H9 (cell line): Measurements from ENCODE around the gene PSMD5. TPM values are rescaled to one million over a fixed set of nuclear protein-coding genes. Genes with fewer than 3 reads are reported as not detected.
A peak's percentile ranks its signal among the peaks of the same experiment; 100 is the strongest.

ENCODE experiments used
- DNase-seq: peaks from one replicate; pipeline ENCODE4 v3.0.0-alpha.2; 2017
- H2AFZ ChIP-seq: one replicate; pipeline ENCODE4 v1.6.1; 2013; ENCODE audit warnings: mild to moderate bottlenecking, low read length, control low read depth, moderate library complexity
- H2AK5ac ChIP-seq: 2 replicates; pipeline ENCODE4 v1.6.1; 2013; ENCODE audit warnings: low read length, control low read depth, mixed read lengths; ENCODE audit not compliant: insufficient read length
- H2BK120ac ChIP-seq: one replicate; pipeline ENCODE4 v1.6.1; 2013; ENCODE audit warnings: low read depth, mild to moderate bottlenecking, low read length, control low read depth, inconsistent platforms; ENCODE audit not compliant: poor library complexity, severe bottlenecking
- H2BK12ac ChIP-seq: 2 replicates; pipeline ENCODE4 v1.6.1; 2013; ENCODE audit warnings: low read length, control low read depth, mixed read lengths, low read depth; ENCODE audit not compliant: insufficient read length
- H2BK15ac ChIP-seq: 2 replicates; pipeline ENCODE4 v1.6.1; 2013; ENCODE audit warnings: low read depth, low read length, control low read depth
- H2BK20ac ChIP-seq: one replicate; pipeline ENCODE4 v1.6.1; 2013; ENCODE audit warnings: low read depth, mild to moderate bottlenecking, low read length, control low read depth, inconsistent platforms; ENCODE audit not compliant: poor library complexity, severe bottlenecking
- H2BK5ac ChIP-seq: 2 replicates; pipeline ENCODE4 v1.6.1; 2013; ENCODE audit warnings: low read length, control low read depth, mixed read lengths; ENCODE audit not compliant: insufficient read length
- H3K14ac ChIP-seq: 2 replicates; pipeline ENCODE4 v1.6.1; 2013; ENCODE audit warnings: low read length, control low read depth; ENCODE audit not compliant: insufficient read depth
- H3K18ac ChIP-seq: 2 replicates; pipeline ENCODE4 v1.6.1; 2013; ENCODE audit warnings: low read depth, mild to moderate bottlenecking, mixed read lengths, low read length, control low read depth; ENCODE audit not compliant: insufficient read length
- H3K23ac ChIP-seq: 2 replicates; pipeline ENCODE4 v1.6.1; 2013; ENCODE audit warnings: low read length, control low read depth, mixed read lengths, low read depth; ENCODE audit not compliant: insufficient read length
- H3K23me2 ChIP-seq: 2 replicates; pipeline ENCODE4 v1.6.1; 2013; ENCODE audit warnings: low read depth, mild to moderate bottlenecking, mixed read lengths, low read length, control low read depth; ENCODE audit not compliant: insufficient read length, poor library complexity, severe bottlenecking
- H3K27ac ChIP-seq: 2 replicates; pipeline ENCODE4 v1.5.1; 2013; ENCODE audit warnings: low read length, control low read depth, mixed read lengths, low read depth; ENCODE audit not compliant: insufficient read length
- H3K27me3 ChIP-seq: 2 replicates; pipeline ENCODE4 v1.6.1; 2013; ENCODE audit warnings: low read length, control low read depth, inconsistent platforms; ENCODE audit not compliant: insufficient read depth
- H3K4ac ChIP-seq: 2 replicates; pipeline ENCODE4 v1.6.1; 2013; ENCODE audit warnings: low read depth, mild to moderate bottlenecking, control low read depth, inconsistent platforms, low read length, moderate library complexity
- H3K4me1 ChIP-seq: 2 replicates; pipeline ENCODE4 v1.6.1; 2013; ENCODE audit warnings: low read length, control low read depth, inconsistent platforms; ENCODE audit not compliant: insufficient read depth
- H3K4me2 ChIP-seq: 2 replicates; pipeline ENCODE4 v1.6.1; 2013; ENCODE audit warnings: low read length, control low read depth, mixed read lengths; ENCODE audit not compliant: insufficient read length, insufficient read depth
- H3K56ac ChIP-seq: 2 replicates; pipeline ENCODE4 v1.6.1; 2013; ENCODE audit warnings: low read depth, mild to moderate bottlenecking, mixed read lengths, low read length, control low read depth; ENCODE audit not compliant: insufficient read length
- H3K79me1 ChIP-seq: 2 replicates; pipeline ENCODE4 v1.6.1; 2013; ENCODE audit warnings: low read depth, mild to moderate bottlenecking, moderate library complexity, low read length, control low read depth, inconsistent platforms; ENCODE audit not compliant: insufficient read depth, poor library complexity, severe bottlenecking
- H3K79me2 ChIP-seq: 2 replicates; pipeline ENCODE4 v1.6.1; 2013; ENCODE audit warnings: low read length, control low read depth, inconsistent platforms; ENCODE audit not compliant: insufficient read depth
- H3K9ac ChIP-seq: 2 replicates; pipeline ENCODE4 v1.6.1; 2013; ENCODE audit warnings: low read length, control low read depth, mixed read lengths; ENCODE audit not compliant: insufficient read length; ENCODE audit errors: extremely low read depth
- H3K9me3 ChIP-seq: one replicate; pipeline ENCODE4 v1.6.1; 2013; ENCODE audit warnings: low read depth, low read length, inconsistent platforms; ENCODE audit not compliant: control insufficient read depth
- H3T11ph ChIP-seq: one replicate; pipeline ENCODE4 v1.6.1; 2013; ENCODE audit warnings: mild to moderate bottlenecking, low read length, control low read depth, inconsistent platforms
- H4K20me1 ChIP-seq: one replicate; pipeline ENCODE4 v1.6.1; 2013; ENCODE audit not compliant: control insufficient read depth, insufficient read length, insufficient read depth
- H4K5ac ChIP-seq: 2 replicates; pipeline ENCODE4 v1.6.1; 2013; ENCODE audit warnings: low read depth, mild to moderate bottlenecking, mixed read lengths, low read length, control low read depth; ENCODE audit not compliant: insufficient read length
- H4K8ac ChIP-seq: replicated peaks from 2 replicates; pipeline ENCODE4 v1.6.1; 2013; ENCODE audit warnings: low read length, control low read depth, mixed read lengths, low read depth; ENCODE audit not compliant: insufficient read length
- H4K91ac ChIP-seq: 2 replicates; pipeline ENCODE4 v1.6.1; 2013; ENCODE audit warnings: low read depth, mild to moderate bottlenecking, moderate library complexity, mixed read lengths, low read length, control low read depth; ENCODE audit not compliant: insufficient read length
- H3K27ac Mint-ChIP-seq, 3 experiments: 2 replicates in 2 of 3; 3 replicates in 1 of 3; pipeline ENCODE4 v1.8.0; 2020 to 2021; ENCODE audit warnings: mixed read lengths in 3 of 3, mild to moderate bottlenecking in 1 of 3, moderate library complexity in 1 of 3
- H3K27me3 Mint-ChIP-seq: 2 replicates; pipeline ENCODE4 v1.8.0; 2021; ENCODE audit warnings: low read depth, mild to moderate bottlenecking, moderate library complexity, mixed read lengths
- H3K36me3 Mint-ChIP-seq, 3 experiments: 2 replicates in 2 of 3; 3 replicates in 1 of 3; pipeline ENCODE4 v1.8.0; 2020 to 2021; ENCODE audit warnings: low read depth in 3 of 3, mixed read lengths in 3 of 3; ENCODE audit not compliant: insufficient read depth in 1 of 3
- H3K4me1 Mint-ChIP-seq, 2 experiments: 2 replicates each; pipeline ENCODE4 v1.8.0; 2020; ENCODE audit warnings: mixed read lengths in 2 of 2
- H3K4me3 Mint-ChIP-seq, 2 experiments: 2 replicates in 1 of 2; 3 replicates in 1 of 2; pipeline ENCODE4 v1.8.0; 2020 to 2021; ENCODE audit warnings: mild to moderate bottlenecking in 2 of 2, mixed read lengths in 2 of 2, moderate library complexity in 1 of 2
- H3K9me3 Mint-ChIP-seq, 2 experiments: 2 replicates in 1 of 2; 3 replicates in 1 of 2; pipeline ENCODE4 v1.8.0; 2020; ENCODE audit warnings: mild to moderate bottlenecking in 2 of 2, mixed read lengths in 2 of 2, moderate library complexity in 1 of 2
- CTCF ChIP-seq: fragments of 200-600 bp; sonication (generic); conservative IDR thresholded peaks from 3 replicates; pipeline ENCODE4 v1.8.0; 2021; ENCODE audit warnings: antibody characterized with exemption, mild to moderate bottlenecking
- WGBS: extraction: QIAGEN DNeasy Blood & Tissue Kit; methylation state at CpG from one replicate; pipeline ENCODE4 v1.1.7; 2013; ENCODE audit warnings: missing lambda C conversion rate, low lambda C conversion rate, mixed read lengths; ENCODE audit not compliant: insufficient read length; ENCODE audit errors: extremely low coverage; 5-methylcytosine and 5-hydroxymethylcytosine counted together
- long read RNA-seq: library from polyadenylated mRNA; unstranded; transcript quantifications from one replicate; pipeline ENCODE4 v2.0.0, GENCODE V29; 2020
- total RNA-seq: library from RNA; stranded (reverse); gene quantifications from 2 replicates; pipeline ENCODE4 v1.2.1, GENCODE V29; 2021

Gene PSMD5
- 64.9 and 68.9 TPM in 2 replicates for total RNA-seq
- long read RNA-seq, transcript PSMD5-201 (10 exons, 3,443 nt), result major isoform, 429 of 480 reads
- long read RNA-seq, partial matches to known transcripts, result 24 of 480 reads
- long read RNA-seq, other reads (novel, unspliced or antisense), result 25 of 480 reads

- H2BK20ac ChIP-seq, result no peak within 1 kb of the TSS
- DNase-seq, result peak; percentile 96
- H4K8ac ChIP-seq, result no peak within 1 kb of the TSS
- H4K20me1 ChIP-seq, result no peaks in the 10 kb centered on the region
- H4K91ac ChIP-seq, result no peak within 1 kb of the TSS
- TF ChIP-seq CTCF, result no peak
- H2AK5ac ChIP-seq, result no peak within 1 kb of the TSS
- H3K56ac ChIP-seq, result no peak within 1 kb of the TSS
- peak within 1 kb of the TSS; percentile 92 to 98 (median 93) for H3K27ac Mint-ChIP-seq
- H3K18ac ChIP-seq, result peak within 1 kb of the TSS; percentile 97
- H3K9me3 Mint-ChIP-seq, result peaks cover 2 to 14% of the 10 kb centered on the region in 2 experiments; a peak in 4 of 5 replicates
- H3K27ac ChIP-seq, result no peak within 1 kb of the TSS
- H2BK120ac ChIP-seq, result no peak within 1 kb of the TSS
- WGBS, result no CpG with 5 or more reads among the region's 62 CpGs
- H2BK12ac ChIP-seq, result no peak within 1 kb of the TSS
- H3K23me2 ChIP-seq, result peaks cover 12% of the 10 kb centered on the region
- peaks cover 0 to 42% (median 21%) of the 10 kb centered on the region in 3 experiments; a peak in 5 of 7 replicates for H3K36me3 Mint-ChIP-seq
- H2AFZ ChIP-seq, result peak within 1 kb of the TSS; percentile 32
- H3K4ac ChIP-seq, result no peak within 1 kb of the TSS; the same call in 1 of the 2 replicates
- peak within 1 kb of the TSS; percentile 64 for H3K4me2 ChIP-seq
- peaks cover 7% of the 10 kb centered on the region; the same call in 1 of the 2 replicates for H3K4me1 ChIP-seq
- peak within 1 kb of the TSS; percentile 55 for H4K5ac ChIP-seq
- no peaks in the 10 kb centered on the region for H3K27me3 Mint-ChIP-seq
- peak within 1 kb of the TSS; percentile 97 for H3K9ac ChIP-seq
- no peak within 1 kb of the TSS for H2BK5ac ChIP-seq
- H3K4me3 Mint-ChIP-seq, result peak within 1 kb of the TSS; percentile 89 to 92
- H2BK15ac ChIP-seq, result no peak within 1 kb of the TSS
- H3K4me1 Mint-ChIP-seq, result peaks cover 34 to 35% of the 10 kb centered on the region in 2 experiments
- no peaks in the 10 kb centered on the region for H3K27me3 ChIP-seq
- no peak within 1 kb of the TSS for H3K23ac ChIP-seq
- no peaks in the 10 kb centered on the region for H3K9me3 ChIP-seq
- peaks cover 2% of the 10 kb centered on the region; the same call in 1 of the 2 replicates for H3K79me2 ChIP-seq
- no peak within 1 kb of the TSS for H3T11ph ChIP-seq
- no peaks in the 10 kb centered on the region for H3K79me1 ChIP-seq
- H3K14ac ChIP-seq, result peak within 1 kb of the TSS; percentile 97; the same call in 1 of the 2 replicates
These were observed at the start of gene PSMD5 for GRCh38 chr9:120842685-120843485. Gene PSMD5, minus strand, starts transcription at chr9:120842922. Its CDS starts 13 bp downstream, at chr9:120842909.
